8988T (cell line): ENCODE data around the gene PSMG4.

Source experiments
- DNase-seq: peaks from one replicate; pipeline ENCODE4 v3.0.0; 2011

The PSMG4 gene

DNA sequence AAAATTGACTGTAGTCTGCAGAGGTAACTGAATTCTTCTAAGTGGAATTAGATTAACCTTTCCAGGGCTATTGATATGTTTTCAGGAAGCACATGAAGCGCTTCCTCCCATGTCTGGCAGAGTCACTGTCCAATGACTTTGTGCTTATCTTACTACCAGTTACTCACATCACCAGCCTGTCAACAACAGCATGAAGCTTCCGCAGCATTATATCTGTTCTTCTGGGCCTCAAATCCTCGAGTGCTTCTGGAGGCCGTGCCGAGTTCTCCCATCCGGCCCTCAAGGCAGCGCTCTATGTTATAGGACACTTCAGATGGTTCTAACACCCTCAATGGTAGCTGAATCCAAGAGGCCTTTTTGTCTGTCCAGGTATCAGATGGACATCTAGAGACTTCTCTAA is 33.2 kb downstream of the PSMG4 start:
- DNase-seq: no peak

DNA sequence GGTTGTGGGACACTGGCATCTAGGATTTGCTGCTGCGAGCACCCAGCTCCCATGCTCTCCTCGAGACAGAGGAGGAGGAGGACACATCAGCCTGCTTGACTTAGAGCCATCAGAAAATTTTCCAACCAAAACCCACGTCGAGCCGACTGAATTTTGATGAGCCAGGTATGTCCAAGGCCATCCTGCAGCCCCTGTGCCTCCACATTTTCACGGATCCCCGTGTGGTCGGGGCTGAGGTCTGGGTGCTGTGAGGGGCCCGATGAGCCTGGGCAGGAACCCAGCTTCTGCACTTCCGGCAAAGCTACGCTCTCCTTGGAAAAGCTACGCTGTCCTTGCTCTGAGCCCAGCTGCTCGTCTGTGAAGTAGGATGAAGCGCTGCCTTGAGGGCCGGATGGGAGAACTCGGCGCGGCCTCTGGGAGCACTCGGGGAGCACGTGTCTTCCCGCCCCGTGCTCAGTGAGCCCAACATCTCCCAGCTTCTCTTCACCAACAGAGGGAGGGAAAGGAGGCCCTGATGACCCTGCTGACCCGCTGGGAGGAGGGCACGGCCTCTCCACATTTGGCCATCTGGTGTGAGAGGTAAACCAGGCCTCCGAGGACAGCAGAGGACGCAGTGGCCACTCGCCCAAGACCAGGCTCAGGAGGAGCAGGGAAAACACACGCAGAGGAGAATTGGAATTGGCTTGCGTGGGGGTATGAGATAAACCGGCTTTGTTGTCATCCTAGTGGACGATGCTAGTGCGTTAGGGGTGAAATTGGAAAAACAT is 33.9 kb downstream of the PSMG4 start:
- no peak for DNase-seq

DNA sequence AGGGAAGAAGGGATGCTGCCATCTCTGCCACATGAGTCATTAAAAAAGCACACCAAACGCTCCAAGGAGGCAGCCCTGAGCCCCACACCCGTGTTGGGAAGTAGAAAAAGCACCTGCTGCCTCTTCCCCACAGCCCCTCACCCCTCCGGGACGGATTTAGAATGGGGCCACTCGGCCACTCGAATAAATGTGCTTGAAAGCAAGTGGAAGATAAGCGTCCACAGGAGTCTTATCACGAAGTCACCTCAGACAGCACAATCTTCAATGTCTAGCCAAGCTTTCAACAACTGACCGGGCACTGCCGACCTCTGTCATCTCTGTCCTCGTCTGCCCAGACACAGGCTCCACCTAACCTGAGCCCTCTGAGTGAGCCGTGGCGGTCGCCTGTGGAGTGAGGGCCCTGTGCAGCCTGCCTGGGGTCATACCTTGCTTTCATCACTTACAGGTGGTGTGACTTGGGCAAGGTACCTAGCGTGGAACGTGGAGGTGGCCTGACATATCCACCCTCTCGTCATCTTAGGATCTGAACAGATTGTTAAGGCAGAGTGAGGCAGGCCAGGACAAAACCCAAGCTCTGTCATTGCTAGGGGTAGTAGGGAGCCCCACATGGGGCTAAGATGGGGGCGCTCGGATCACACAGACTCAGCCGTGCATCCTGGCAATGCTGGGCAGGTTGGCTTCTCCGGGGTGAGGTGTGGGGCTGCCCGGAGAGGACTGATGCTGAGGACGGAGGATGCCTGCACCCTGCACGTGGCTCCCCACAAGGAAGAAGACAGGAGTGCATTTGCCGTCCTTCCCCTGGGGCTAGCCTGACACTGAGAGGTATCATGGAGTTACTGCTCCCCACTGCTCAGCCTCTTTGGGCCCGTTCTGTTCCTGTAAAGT is 34.8 kb downstream of the PSMG4 start:
- DNase-seq: no peak

DNA sequence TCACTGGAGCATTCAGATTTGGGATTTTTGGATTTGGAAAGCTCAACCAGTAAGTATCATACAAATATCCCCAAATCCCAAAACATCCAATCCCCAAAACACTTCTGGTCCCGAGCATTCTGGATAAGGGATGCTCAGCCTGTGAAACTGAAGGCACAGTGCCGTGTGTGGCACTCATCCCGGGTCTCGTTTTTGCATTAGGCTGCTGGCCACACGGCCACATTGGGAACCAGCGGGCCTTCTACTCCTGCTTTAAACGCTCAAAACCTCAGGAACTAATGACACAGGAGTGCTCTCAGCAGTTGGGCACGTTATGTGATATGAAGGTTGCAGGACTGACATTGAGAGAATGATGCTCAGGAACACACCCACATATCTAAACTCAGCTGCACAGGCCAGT is 35.6 kb downstream of the PSMG4 start:
- DNase-seq: no peak

DNA sequence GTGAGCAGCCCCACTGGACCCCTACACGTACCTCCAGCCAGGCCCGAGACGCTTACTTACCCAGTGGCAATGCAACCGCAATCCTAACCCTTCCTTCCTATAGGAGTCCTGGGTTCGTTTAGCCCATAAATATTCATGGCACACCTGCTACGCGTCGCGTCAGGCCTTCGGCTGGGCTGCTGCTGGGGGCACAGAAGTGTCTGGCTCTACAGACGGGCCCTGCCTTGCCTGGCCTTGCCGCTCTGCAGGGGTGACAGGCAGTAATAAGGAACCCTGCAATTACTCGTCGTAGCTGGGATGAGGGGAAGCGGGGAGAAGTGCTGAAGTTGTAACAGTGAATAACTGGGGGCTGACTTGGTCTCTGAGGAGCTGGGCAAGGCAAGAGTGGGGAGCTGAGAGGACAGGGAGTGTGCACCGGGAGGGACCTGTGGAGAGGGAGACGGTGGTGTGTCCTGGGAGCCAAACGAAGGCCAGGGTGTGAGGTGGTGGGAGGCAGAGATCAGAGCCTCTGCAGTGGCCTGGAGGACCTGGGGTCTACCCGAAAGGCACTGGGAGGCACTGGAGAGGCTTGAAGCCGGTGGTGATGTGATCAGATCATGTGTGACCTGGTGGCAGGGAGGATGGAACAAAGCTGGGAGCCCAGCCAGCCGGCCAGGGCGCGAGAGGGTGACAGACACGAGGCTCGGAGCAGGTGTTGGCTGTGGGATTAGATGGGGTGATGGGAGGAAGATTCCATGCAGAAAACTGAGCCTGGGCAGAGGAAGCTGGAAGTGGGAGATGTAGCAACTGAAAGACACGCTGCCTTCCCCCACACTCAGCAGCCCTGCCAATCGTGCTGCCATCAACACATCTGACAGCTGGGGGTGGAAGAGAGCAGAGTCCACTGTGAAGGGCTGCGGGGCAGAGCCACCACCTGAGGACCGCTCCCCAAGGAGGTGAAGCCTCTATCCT is 36.4 kb downstream of the PSMG4 start:
- no peak for DNase-seq

DNA sequence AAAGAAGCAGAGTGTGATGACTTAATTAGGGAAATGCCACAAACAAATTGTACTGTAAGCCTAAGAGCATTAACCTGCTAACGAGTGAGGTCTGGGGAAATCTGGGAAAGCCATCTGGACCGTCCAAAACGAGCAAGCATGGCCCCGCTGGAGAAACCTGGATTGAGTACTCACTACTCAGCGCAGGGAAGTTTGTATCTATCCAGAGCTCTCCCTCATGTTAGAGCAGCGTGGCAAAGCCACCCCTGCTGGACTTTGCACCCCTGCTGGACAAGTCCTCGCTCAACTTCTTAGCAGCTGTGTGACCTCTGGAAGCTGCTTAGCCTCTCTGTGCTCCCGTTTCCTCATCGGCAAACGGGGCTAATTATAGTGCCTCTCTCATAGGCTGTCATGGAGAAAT is 37.3 kb downstream of the PSMG4 start:
- DNase-seq: no peak

DNA sequence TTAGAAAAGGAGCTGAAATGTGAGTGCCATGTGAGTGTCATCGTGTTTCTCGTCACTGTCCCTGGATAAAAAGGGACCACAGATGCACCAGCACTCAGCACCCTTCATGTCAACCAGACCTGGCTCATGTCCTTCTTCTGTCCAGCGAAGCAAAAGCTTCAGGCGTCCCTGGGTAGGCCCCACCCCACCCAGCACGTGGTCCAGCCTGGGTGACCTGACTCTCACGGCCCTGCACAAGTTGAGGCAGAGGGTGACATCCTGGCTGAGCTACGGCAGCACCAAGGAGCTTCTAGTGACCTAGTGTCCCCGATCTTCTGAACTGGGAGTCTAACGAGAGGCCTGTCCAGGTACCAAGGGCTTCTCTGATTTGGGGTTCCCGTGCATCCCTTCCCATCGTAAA is 37.8 kb downstream of the PSMG4 start:
- no peak for DNase-seq

DNA sequence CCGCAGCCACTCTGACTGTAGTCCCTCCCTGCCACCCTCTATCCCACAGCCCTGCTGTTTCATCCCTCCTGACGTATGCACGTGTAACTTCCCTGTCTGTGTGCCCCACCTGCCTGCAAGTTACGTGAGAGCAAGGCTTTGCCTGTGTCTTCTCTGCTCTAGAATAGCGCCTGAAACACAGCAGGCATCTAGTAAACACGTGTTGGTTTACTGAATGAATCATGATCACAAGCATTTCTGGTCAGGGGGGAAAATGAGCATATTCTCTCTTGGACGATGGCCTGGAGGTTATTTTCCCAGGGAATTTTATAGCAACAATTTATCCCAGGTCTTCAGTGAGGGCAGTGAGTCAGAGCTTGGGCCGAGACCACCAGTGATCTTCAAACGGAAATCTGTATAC is 38.3 kb downstream of the PSMG4 start:
- DNase-seq: no peak

DNA sequence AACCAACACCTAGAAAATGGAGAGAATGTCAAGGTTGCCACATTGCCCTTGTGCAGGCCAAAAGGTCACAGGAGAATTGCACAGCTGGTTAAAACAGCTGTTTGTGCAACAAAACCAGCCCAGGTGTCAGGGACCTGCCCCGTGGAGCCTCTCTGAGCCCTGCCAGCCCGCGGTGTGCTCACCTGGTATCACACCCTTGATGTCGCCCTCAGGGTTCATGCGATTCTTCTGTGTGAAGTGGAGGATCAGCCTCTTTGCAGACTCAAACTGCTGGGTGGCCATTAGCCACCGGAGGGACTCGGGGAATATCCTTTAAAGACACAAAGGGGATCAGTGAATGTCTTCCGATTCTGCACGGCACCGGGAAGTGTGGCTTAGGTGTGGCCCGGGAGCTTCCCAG is 39.2 kb downstream of the PSMG4 start:
- no peak for DNase-seq

DNA sequence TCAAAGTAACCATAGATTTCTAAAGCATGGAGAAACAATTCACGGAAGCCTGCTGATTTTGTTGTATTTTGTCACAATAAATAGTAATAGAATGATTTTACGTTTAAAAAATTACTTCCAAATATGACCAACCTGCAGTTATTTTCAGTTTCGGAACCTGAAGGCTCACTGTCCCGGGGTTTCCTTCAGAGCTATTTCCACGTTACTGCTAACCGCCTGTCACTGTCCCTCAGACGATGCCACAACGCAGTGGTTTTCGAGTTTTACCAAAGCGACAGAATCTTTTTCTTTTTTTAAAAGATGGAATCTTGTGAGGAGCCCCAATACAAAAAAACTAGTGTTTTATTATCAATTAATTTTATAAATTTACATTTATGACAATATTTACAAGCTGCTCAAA is 40.5 kb downstream of the PSMG4 start:
- DNase-seq: no peak

DNA sequence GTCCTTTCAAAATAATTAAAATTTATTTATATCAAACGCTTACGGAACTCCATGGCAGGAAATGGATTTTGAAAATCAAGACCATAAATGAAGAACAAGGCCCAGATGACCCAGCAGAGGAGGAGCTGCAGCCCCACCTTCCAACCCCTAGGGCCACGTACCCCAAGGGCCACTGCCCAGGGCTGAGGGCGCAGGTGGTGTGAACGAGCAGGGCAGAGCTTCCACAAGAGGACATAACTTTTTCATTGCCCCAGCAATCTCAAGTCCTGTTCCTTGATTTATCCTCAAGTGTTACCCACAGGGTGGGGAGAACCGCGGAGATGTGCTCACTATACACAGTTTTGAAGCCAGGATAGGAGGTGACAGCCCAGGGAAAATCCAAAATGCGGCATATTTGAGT is 42.8 kb downstream of the PSMG4 start:
- DNase-seq: no peak

DNA sequence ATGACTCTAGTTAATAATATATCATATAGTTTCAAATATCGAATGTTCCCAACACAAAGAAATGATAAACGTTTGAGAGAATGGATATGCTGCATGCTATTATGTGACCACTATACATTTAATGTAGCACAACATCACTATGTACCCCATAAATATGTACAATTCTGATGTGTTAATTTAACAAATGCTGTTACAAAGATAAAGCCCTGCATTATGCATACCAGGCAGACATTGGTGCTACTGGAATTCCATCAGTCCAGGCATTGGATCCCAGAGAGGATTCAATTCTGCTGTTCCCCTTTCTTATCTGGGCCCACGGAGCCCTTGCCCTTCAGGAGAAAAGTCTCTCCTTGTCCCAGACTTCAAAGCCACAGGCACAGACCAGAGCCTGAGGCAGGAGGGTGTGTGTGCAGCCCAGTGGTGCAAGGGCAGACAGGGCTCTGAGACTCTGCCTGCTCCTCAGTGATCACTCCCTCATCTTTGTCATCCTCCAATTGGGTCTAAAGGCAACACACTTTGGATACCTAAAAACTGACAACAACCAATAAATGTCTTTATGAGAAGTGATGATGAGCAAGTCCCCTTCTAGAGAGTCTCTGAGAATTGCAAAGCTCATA is 45.2 kb downstream of the PSMG4 start:
- DNase-seq: no peak

DNA sequence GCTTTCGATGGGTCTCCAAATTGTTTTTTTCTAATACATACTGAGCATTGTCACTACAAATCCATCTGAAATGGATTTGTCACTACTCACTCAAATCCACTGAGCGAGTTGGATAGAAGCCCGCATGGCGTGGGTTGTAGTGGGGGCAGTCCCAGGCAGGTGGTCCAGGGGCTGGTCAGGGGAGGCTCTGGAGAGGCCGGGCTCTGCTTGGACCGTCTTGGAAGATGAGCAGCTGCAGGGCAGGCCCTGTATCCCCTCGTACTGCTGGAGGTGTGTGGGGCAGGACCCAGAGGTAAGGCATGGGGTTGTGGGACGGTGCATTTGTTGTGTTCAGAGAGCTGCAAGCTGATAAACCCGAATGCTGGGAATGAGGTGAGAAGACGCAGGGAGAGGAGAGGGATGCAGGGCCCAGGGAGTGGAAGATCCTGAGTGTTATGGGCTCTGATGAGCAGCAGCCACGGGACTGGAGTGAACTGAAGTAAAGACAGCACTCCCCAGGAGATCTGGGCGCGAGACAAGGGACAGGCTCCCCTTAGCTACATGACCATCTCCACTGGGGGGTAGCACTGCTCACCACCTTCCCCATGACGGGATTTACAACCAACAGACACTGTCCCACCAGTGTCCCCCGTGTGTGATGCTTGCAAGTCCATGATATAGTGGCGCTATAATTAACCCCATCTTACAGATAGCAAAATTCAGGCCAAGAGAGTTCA is 45.9 kb downstream of the PSMG4 start:
- no peak for DNase-seq

DNA sequence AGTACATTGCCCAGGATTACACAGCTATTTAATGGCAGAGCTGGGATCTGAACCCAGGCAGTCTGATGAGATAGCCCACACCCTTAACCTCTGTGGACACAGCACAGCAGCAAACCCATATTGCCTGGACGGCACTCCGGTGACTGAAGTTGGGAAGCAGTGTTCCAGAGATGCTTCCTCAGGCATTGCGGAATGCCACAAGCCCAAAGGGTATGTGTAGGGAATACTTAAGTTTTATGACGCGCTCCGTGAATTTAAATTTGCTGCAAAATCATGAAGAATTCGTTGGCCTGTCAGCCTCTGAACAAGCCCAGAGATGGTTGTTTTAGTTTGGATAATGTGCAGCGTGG is 46.4 kb downstream of the PSMG4 start:
- DNase-seq: no peak

DNA sequence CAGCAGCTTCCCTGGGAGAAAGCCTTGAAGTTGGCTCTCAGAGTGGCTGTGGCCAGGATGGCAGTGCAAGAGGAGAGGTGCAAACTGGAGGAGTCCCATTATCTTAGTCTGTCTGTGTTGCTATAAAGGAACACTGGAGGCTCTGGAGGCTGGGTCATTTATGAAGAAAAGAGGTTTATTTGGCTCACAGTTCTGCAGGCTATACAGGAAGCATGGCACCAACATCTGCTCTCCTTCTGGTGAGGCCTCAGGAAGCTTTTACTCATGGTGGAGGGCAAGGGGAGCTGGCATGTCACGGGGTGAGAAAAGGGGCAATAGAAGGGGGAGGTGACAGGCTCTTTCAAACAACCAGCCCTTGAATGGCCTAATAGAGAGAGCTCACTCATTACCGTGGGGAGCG is 47.1 kb downstream of the PSMG4 start:
- no peak for DNase-seq

DNA sequence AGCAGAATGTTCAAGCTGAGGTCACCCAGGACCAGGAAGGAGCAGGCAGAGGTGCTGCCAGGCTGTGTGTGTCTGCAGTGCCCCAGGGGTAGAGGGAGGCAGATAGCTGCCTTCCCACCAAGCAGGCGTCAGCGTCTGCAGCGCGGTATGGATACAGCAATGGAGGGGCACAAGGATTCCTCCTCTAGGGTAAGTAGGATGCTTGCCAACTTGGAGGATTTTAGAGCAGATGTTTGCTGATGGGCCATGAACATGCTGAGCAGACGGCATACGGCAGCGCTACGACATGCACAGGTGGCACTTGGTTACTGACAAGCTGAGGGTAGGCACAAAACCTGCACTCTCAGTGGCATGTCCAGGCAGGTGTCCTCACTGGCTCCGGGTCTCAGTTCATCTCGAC is 48.1 kb downstream of the PSMG4 start:
- DNase-seq: no peak

DNA sequence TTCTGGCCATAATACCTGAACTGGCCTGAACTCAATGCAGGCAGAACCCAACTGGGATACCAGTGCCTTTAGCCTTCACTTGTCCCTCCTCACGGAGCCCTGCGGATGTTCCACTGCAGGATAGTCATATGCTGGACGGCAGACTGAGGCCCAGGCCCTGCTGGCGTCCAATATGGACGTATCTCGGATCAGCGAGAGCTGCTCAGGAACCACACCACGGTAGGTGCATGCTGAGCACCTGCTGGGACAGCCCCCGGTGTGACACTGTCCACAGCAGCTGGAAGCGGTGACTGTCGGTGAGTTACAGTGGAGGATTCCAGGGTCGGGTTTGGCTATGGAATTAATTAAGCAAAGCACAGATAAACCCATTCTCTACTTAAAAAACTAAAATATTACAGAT is 48.7 kb downstream of the PSMG4 start:
- DNase-seq: no peak

DNA sequence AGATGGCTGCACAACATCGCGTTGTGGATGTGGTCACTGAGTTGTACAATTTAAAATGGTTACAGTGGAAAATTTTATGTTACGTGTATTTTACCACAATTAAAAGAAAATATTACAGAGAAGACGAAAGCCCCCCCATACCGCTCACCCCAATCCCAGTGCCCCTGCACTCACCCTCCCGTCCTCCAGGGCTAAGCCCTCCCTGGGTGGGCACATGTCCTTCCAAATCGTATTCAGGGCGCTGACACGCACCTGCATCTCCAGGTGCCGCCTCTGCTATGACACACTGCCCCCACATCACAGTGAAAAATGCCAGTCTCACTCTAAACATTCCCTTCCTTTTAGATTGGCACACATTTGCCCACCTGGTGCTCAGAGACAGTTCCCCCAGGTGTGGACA is 49.4 kb downstream of the PSMG4 start:
- no peak for DNase-seq

DNA sequence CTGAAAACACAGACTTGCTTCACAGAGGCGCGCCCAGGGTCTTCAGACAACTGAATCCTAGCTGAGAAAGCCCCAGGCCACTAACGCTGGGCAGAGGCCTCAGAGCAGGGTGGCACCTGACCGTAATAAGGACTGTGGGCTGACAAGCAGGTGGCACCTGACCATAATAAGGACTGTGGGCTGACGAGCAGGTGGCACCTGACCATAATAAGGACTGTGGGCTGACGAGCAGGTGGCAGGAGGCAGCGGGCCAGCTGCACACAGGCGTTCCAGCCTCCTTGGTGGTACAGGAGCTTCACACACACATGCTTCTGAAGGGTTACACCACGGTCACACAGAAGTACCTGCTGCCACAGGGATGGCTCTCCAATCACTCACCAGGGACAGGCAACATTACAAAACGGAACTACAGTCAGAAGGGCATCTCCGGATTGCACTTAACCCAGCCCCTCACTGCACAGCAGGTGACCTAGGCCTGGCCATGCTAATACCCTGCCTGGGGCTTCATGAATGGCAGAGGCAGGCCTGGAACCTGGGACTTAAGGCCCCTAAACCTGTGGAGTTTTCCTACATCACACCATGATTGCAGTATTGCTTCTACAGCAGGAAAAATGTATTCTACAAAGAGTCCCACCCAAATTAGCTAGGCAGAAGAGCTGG is 50.8 kb downstream of the PSMG4 start:
- no peak for DNase-seq

DNA sequence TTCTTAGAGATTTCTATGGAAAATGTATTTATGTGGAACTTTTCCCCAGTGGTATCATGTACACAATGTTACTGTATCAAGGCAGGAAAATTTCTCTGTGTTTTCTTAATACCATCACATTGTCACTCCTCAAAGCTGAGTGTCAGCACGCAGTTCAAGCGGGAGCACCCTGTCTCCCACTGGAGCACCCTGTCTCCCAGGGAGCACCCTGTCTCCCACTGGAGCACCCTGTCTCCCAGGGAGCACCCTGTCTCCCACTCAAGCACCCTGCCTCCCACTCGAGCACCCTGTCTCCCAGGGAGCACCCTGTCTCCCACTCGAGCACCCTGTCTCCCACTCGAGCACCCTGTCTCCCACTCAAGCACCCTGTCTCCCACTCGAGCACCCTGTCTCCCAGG is 51.3 kb downstream of the PSMG4 start:
- DNase-seq: no peak

DNA sequence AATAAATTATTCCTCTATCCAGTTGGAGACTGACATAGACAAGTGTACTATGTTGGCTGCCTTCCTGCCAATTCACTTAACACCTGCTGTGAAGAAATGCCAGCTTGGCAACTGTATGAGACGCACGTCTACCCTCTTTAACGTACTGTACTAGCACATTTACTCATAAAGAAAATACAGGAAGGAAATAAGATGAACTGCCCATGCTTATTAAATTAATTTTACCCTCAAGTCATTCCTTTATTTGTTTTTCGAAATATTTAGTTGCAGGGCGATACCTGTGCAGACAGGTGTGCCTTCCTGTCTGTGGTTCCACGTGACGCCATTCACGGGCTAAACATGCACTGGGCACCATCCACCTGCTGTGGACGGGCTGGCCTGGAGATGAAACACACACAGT is 52.0 kb downstream of the PSMG4 start:
- no peak for DNase-seq

DNA sequence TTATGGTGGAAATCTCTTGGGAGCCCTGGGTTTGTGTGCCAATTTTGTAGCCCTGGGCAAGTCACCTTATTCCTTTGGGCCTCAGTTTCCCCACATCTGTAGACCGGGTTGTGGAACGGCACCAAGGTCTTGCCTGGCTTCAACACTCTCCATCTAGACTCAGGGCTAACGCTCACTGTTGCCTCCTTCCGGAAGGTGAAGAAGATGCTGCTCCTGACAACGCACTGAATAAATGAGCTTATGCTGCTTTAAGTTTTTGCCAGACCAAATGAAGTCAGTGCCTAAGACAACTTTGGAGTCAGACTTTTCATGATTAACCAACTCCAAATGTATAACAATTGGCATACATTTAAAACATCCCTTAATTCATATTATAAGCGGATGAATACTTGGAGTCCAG is 53.1 kb downstream of the PSMG4 start:
- no peak for DNase-seq
